Measurements from ENCODE around the gene ABHD6.
"Not testable (repeated sequence)": the region's sequence is repeated elsewhere in the genome, so short reads cannot be mapped to it uniquely, and the experiment has no call there.

Gene ABHD6

GRCh38 chr3:58323529-58324390, 86.2 kb downstream of the ABHD6 start:
- DNase-seq (ENCODE audit: low spot score), result no peak

DNA sequence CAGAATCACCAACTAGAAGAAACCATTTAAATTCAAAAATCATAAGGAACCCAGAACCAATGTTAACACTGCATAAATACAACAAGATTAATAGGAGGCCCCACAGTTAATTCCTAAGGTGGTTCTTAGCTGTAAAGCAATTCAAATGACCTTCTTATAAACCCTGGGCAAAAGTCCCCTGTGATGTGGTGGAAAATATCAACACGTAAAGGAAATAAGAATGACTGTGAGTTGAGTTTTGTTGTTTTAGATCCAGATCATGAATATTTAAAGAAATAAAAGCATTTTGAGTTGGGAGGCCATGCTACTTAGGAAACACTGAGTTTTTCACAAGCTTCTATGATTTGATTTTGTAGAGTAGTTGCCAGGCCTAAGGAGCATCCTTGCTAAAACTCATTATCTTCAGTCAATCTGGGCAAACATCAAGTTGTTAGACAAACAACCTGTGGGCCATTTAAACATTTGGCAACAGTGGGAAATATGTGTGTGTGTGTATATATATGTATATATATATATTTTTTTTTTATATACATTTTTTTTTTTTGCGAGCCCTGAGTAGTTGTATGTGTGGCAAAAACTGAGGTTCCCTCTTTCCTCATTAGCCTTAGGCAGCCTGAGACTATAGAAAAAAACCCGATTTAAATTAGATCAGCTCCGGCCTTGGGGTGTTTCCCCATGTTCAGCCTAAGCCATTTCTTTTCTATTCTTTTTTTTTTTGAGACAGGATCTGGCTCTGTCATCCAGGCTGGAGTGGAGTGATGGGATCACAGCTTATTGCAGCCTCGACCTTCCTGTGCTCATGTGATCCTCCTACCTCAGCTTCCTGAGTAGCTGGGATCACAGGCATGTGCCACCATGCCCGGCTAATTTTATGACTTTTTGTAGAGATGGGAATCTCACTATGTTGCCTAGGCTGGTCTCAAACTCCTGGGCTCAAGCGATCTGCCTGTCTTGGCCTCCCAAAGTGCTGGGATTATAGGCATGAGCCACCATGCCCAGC, 87.1 kb downstream of the ABHD6 start:
- no peak for DNase-seq (ENCODE audit: low spot score)

- DNase-seq (ENCODE audit: low spot score), result no peak
These were observed 88.0 kb downstream of the ABHD6 start for GRCh38 chr3:58325525-58325992.

DNA sequence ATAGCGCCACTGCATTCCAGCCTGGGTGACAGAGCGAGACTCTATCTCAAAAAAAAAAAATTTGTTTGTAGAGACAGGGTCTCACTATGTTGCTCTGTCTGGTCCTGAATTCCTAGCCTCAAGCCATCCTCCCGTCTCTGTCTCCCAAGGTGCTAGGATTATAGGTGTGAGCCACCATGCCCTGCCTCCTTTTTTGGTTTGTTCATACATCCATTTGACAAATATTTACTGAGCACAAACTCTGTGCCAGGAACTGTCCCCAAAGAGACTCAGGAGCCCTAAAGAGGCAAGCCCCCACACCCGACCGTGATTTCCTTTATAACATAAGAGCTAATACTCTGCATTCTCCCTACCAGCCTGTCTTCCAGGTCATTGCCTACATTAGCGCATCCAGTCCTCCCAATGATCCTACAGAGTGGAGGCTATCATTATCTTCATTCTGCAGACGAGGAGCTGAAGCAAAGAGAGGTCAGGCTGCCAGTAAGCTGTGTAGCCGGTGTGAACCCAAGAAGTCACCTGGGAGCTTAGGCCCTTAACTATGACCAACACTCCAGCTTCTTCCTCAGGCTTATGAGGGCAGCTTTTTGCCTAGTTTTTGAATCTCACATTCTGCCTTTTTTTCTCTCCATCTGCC, 88.8 kb downstream of the ABHD6 start:
- no peak for DNase-seq (ENCODE audit: low spot score)

GRCh38 chr3:58329150-58329921, 91.7 kb downstream of the ABHD6 start:
- DNase-seq (ENCODE audit: low spot score), result no peak

GRCh38 chr3:58329922-58330413, 92.4 kb downstream of the ABHD6 start:
- no peak for DNase-seq (ENCODE audit: low spot score)

DNA sequence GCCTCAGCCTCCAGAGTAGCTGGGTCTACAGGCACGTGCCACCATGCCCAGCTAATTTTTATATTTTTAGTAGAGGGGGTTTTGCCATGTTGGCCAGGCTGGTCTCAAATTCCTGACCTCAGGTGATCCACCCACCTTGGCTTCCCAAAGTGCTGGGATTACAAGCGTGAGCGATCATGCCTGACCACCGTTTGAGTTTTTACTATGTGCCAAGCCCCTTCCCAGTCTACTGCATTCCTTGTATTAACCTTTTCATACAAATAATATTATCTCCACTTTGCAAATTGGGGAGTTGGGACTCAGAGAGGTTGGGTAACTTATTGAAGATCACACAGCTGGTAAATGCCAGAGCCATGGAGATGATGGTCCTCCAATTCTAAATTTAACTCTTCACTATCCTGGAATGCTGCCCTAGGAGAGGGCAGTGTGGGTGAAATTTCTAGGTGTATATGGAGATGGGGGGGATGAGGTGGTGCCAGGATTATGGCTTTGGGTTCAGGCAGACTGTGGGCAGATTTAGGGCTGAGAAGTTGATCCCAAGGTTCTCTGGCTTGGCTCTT, 94.1 kb downstream of the ABHD6 start:
- no peak for DNase-seq (ENCODE audit: low spot score)

DNA sequence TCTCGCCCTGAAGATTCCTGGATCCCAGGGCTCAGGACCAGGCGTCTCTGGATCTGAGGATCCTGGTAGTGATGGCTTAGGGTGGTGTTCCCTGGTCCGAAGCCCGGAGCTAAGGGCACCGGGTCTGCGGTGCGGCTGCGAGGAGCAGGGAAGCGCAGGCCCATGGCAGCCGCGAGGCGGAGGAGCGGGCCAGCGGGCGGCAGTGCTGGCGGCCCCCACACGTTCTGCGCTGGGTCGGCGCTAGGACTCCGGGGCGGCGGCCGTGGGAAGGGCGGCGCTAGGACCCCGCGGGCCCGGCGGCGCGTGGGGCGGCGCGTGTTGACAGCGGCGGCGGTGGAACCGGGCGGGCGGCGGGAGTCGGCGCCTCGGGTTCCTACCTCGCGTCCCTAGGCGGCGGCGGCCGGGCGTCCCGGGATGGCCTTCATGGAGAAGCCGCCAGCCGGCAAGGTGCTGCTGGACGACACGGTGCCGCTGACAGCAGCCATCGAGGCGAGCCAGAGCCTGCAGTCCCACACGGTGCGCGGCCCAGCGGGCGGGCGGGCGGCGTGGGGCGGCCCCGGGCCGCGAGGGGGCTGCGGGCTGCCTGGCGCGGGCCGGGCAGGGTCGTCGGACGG, 95.1 kb downstream of the ABHD6 start, which contains the start of gene PXK:
Gene PXK, plus strand, starts transcription at position 318 of the 614 bp plus-strand sequence. Its CDS starts 97 bp downstream, at position 415.
- peak; percentile 64 for DNase-seq (ENCODE audit: low spot score)

DNA sequence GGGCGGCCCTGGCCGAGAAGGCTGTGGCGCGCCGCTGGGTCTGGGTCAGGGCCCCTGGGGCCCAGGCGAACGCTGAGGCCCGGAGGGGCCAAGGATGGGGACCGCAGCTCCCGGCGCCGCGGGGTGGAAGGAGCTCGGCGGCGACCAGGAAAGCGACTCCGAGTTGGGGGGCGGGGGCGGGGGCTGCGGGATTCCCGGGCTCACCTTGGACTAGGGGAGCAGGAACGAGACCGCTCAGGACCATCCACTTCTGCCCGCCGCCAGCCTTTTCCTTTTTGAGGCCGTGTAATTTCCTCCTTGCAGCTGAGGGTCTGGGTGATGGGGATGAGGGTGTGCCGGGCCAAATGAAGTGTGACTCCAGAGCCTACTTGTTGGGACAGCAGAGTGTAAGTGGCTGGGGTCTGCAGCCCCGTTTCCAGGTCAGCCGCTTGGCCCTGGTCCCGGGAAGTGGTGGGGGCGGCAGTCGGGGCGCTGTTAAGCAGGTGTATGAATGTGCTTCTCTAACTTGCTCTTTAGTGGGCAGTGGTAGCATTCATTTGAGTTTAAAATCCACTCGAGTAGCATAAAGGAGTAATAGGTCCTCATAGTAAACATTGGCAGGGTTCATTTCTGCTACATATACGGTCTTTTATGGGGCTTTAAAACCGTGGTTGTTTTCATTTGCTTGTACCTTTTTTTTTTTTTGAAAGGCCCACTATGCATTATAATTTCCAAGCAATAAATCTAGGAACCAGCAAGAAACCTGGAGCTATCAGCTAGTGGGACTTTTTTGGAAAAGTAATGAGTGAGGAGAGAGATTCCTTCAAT, 95.8 kb downstream of the ABHD6 start:
- no peak for DNase-seq (ENCODE audit: low spot score)

GRCh38 chr3:58334013-58334321, 96.4 kb downstream of the ABHD6 start:
- DNase-seq (ENCODE audit: low spot score), result no peak

- DNase-seq (ENCODE audit: low spot score), result no peak
These were observed 96.9 kb downstream of the ABHD6 start for GRCh38 chr3:58334506-58334884.

GRCh38 chr3:58335652-58335947, 98.0 kb downstream of the ABHD6 start:
- DNase-seq (ENCODE audit: low spot score), result no peak

- DNase-seq (ENCODE audit: low spot score), result no peak
These were observed 98.7 kb downstream of the ABHD6 start for GRCh38 chr3:58336135-58336882.

- DNase-seq (ENCODE audit: low spot score), result no peak
These were observed 99.6 kb downstream of the ABHD6 start for GRCh38 chr3:58337190-58337589.

DNA sequence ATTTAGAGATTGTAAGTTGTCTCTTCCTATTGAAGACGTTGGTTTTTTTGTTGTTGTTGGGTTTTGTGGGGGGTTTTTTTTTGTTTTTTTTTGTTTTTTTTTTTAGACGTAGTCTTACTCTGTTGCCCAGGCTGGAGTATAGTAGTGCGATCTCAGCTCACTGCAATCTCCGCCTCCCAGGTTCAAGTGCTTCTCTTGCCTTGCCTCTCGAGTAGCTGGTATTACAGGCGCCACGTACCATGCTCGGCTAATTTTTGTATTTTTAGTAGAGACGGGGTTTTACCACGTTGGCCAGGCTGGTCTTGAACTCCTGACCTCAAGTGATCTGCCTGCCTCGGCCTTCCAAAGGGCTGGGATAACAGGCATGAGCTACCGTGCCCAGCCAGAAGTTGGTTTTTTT, 101.6 kb downstream of the ABHD6 start:
- not testable (repeated sequence) for DNase-seq (ENCODE audit: low spot score)

DNA sequence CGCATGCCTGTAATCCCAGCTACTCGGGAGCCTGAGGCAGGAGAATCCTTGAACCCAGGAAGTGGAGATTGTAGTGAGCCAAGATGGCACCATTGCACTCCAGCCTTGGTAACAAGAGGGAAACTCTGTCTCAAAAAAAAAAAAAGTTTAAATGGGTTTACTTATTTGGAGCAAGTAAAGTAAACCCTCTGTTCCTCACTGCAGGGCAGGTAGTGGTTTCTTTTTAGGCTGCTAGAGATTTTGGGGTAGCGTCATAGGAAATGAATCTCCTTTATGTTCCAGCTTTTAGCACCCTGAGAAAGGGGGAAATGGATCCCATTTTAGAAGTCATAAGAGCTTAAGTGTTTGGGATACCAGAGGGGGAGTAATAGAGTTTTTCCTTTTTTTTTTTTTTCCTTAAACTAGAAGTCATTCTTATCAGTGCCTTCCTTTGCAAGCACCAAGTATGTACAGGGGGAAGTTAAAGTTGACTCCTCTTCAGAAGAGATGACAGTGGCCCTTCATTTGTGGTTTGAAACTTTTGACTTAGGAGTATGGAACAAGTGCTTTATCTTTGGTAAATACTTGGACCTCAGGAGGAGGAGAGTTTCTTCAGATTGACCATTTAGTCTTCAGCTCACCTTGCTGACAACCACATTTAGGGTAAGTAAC, 103.1 kb downstream of the ABHD6 start:
- no peak for DNase-seq (ENCODE audit: low spot score)

DNA sequence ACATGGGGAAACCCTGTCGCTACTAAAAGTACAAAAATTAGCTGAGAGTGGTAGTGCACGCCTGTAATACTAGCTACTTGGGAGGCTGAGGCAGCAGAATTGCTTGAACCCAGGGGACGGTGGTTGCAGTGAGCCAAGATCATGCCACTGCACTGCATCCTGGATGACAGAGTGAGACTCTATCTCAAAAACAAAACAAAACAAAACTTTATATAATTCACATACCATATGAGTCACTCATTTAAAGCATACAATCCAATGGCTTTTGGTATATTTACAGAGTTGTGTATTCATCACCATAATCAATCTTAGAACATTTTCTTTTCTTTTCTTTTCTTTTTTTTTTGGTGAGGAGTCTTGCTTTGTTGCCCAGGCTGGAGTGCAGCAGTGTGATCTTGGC, 103.8 kb downstream of the ABHD6 start:
- DNase-seq (ENCODE audit: low spot score), result no peak

DNA sequence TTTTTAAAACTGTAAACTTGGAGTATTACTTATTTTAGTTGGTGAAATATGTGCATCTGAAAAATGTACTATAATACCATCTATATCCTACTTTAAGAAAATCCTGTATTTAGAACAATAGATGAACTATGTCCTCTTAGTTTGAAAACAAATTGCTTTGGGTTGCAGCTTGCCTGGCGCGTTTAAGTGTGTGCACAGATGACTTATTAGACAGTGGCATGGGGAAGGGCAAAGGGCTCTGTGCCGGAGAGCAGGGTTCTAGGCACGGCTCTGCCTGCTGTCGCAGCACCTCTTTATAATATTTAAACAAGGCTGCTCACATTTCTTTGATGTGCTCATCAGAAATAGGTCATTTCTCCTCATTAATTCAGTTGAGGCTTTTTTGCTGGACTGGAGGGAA, 105.1 kb downstream of the ABHD6 start:
- no peak for DNase-seq (ENCODE audit: low spot score)
